HepG2 (cell line): ENCODE measurements around the gene SOX9. TPM values are rescaled to one million over a fixed set of nuclear protein-coding genes. Genes with fewer than 3 reads are reported as not detected.

Source experiments
- CBX5 ChIP-seq: sonication (generic); formaldehyde crosslinking; IDR thresholded peaks from 2 replicates; pipeline ENCODE4 v1.4.0; 2020; ENCODE audit warnings: missing genetic modification reagents, borderline replicate concordance
- GATAD2A ChIP-seq: IDR thresholded peaks from 2 replicates; pipeline ENCODE4 v1.6.1; 2016
- HNF4A ChIP-seq: sonication (generic); formaldehyde crosslinking; IDR thresholded peaks from 2 replicates; pipeline ENCODE4 v1.4.0; 2020; ENCODE audit warnings: missing genetic modification reagents
- KLF13 ChIP-seq: sonication (generic); formaldehyde crosslinking; IDR thresholded peaks from 2 replicates; pipeline ENCODE4 v1.4.0; 2020; ENCODE audit warnings: mild to moderate bottlenecking, missing genetic modification reagents
- PAWR ChIP-seq: sonication (generic); formaldehyde crosslinking; IDR thresholded peaks from 2 replicates; pipeline ENCODE4 v1.4.0; 2020; ENCODE audit warnings: missing genetic modification reagents, mild to moderate bottlenecking, borderline replicate concordance
- POGZ ChIP-seq: sonication (generic); formaldehyde crosslinking; IDR thresholded peaks from 2 replicates; pipeline ENCODE4 v1.4.0; 2020; ENCODE audit warnings: mild to moderate bottlenecking, missing genetic modification reagents
- RNF2 ChIP-seq: fragments of 450-650 bp; conservative IDR thresholded peaks from 2 replicates; pipeline ENCODE4 v1.6.1; 2016; ENCODE audit warnings: low read depth
- STAG1 ChIP-seq: sonication (generic); formaldehyde crosslinking; IDR thresholded peaks from 2 replicates; pipeline ENCODE4 v1.4.0; 2020; ENCODE audit warnings: missing genetic modification reagents
- TBL1XR1 ChIP-seq: fragments of 150-350 bp; IDR thresholded peaks from 2 replicates; pipeline ENCODE4 v1.6.1; 2014; ENCODE audit warnings: borderline replicate concordance, low read length; ENCODE audit not compliant: partially characterized antibody
- TERF1 ChIP-seq: sonication (generic); formaldehyde crosslinking; IDR thresholded peaks from 2 replicates; pipeline ENCODE4 v1.8.0; 2022; ENCODE audit warnings: mild to moderate bottlenecking, missing genetic modification reagents, moderate library complexity
- XRCC5 ChIP-seq: fragments of 200-400 bp; formaldehyde crosslinking; optimal IDR thresholded peaks from 2 replicates; pipeline ENCODE3; 2017; ENCODE audit warnings: mild to moderate bottlenecking, low read length
- ZBTB8A ChIP-seq: sonication (generic); formaldehyde crosslinking; IDR thresholded peaks from 2 replicates; pipeline ENCODE4 v1.4.0; 2020; ENCODE audit warnings: mild to moderate bottlenecking, low read depth, missing genetic modification reagents, borderline replicate concordance
- ZKSCAN8 ChIP-seq: IDR thresholded peaks from 2 replicates; pipeline ENCODE4 v1.6.1; 2016; ENCODE audit warnings: borderline replicate concordance, missing genetic modification reagents, missing compliant biosample characterization
- ZNF138 ChIP-seq: sonication (generic); formaldehyde crosslinking; IDR thresholded peaks from 2 replicates; pipeline ENCODE4 v1.5.0; 2020; ENCODE audit warnings: mild to moderate bottlenecking, low read depth, missing genetic modification reagents
- ZNF317 ChIP-seq: sonication (generic); formaldehyde crosslinking; IDR thresholded peaks from 2 replicates; pipeline ENCODE4 v1.5.0; 2020; ENCODE audit warnings: mild to moderate bottlenecking, missing genetic modification reagents
- ZNF512B ChIP-seq: sonication (generic); formaldehyde crosslinking; IDR thresholded peaks from 2 replicates; pipeline ENCODE4 v1.5.1; 2020; ENCODE audit warnings: missing genetic modification reagents, mild to moderate bottlenecking, borderline replicate concordance
- ZNF839 ChIP-seq: sonication (generic); formaldehyde crosslinking; IDR thresholded peaks from 2 replicates; pipeline ENCODE4 v1.4.0; 2020; ENCODE audit warnings: missing genetic modification reagents, mild to moderate bottlenecking, borderline replicate concordance
- polyA plus RNA-seq, 8 experiments: library from polyadenylated mRNA; depleted of rRNA in 3 of 8; stranded (reverse) in 7 of 8; unstranded in 1 of 8; fragments of >200 nt; fragmentation: Illumina TruSeq in 4 of 8; extraction: Trizol in 4 of 8; gene quantifications; 2 replicates each; pipeline versions ENCODE4 v1.2.1 to v1.2.3, GENCODE V29; 2011 to 2016; ENCODE audit warnings: low read depth in 4 of 8, missing spikeins in 1 of 8, mixed read lengths in 1 of 8; ENCODE audit not compliant: insufficient read depth in 1 of 8
- total RNA-seq, 5 experiments: library from RNA; depleted of rRNA; stranded (reverse); fragments of >200 nt; fragmentation: Illumina TruSeq; extraction: Trizol; gene quantifications; 2 replicates each; pipeline ENCODE4 v1.2.3, GENCODE V29; 2016; ENCODE audit warnings: low read depth in 1 of 5
- TF ChIP-seq, protein P1 (sequence below): IDR thresholded peaks from 2 replicates; pipeline ENCODE4 v1.6.1; 2016; ENCODE audit warnings: low read depth, control low read depth
- TF ChIP-seq, protein P2 (sequence below): sonication (generic); formaldehyde crosslinking; IDR thresholded peaks from 2 replicates; pipeline ENCODE4 v1.5.1; 2020; ENCODE audit warnings: missing genetic modification reagents, mild to moderate bottlenecking, borderline replicate concordance
- TF ChIP-seq, protein P3 (sequence below): sonication (generic); formaldehyde crosslinking; IDR thresholded peaks from 2 replicates; pipeline ENCODE4 v1.4.0; 2020; ENCODE audit warnings: missing genetic modification reagents
- TF ChIP-seq, protein P4 (sequence below): IDR thresholded peaks from 2 replicates; pipeline ENCODE4 v1.6.1; 2016; ENCODE audit warnings: missing biosample characterization, missing genetic modification reagents, low read depth

The SOX9 gene
- total and polyA plus RNA-seq, 2 of the 13 experiments (the other 11 are each of a cell fraction or from before 2014, with no cell fraction given): 16.1 to 27.6 TPM

GRCh38 chr17:72118335-72119076 lies 2.3 kb upstream of the SOX9 start (continued):
- TF ChIP-seq, protein P1, sequence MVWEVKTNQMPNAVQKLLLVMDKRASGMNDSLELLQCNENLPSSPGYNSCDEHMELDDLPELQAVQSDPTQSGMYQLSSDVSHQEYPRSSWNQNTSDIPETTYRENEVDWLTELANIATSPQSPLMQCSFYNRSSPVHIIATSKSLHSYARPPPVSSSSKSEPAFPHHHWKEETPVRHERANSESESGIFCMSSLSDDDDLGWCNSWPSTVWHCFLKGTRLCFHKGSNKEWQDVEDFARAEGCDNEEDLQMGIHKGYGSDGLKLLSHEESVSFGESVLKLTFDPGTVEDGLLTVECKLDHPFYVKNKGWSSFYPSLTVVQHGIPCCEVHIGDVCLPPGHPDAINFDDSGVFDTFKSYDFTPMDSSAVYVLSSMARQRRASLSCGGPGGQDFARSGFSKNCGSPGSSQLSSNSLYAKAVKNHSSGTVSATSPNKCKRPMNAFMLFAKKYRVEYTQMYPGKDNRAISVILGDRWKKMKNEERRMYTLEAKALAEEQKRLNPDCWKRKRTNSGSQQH: no peak
- no peak for TF ChIP-seq ZNF512B (CRISPR knock-in tag)
- no peak for TF ChIP-seq ZBTB8A (CRISPR knock-in tag)
- TF ChIP-seq PAWR (CRISPR knock-in tag): no peak
- no peak for TF ChIP-seq TBL1XR1
- TF ChIP-seq XRCC5: peak; percentile 55
- TF ChIP-seq TERF1: no peak
- TF ChIP-seq GATAD2A (CRISPR knock-in tag): peak; percentile 16; the same call in 1 of the 2 replicates
- no peak for TF ChIP-seq ZNF839 (CRISPR knock-in tag)
- no peak for TF ChIP-seq KLF13 (CRISPR knock-in tag)
- TF ChIP-seq RNF2: no peak
- TF ChIP-seq, protein P2, sequence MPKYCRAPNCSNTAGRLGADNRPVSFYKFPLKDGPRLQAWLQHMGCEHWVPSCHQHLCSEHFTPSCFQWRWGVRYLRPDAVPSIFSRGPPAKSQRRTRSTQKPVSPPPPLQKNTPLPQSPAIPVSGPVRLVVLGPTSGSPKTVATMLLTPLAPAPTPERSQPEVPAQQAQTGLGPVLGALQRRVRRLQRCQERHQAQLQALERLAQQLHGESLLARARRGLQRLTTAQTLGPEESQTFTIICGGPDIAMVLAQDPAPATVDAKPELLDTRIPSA: no peak
- 0 out of 2 replicates have a peak, but pooled peaks have one; percentile 16 for TF ChIP-seq CBX5 (CRISPR knock-in tag)
- TF ChIP-seq, protein P3, sequence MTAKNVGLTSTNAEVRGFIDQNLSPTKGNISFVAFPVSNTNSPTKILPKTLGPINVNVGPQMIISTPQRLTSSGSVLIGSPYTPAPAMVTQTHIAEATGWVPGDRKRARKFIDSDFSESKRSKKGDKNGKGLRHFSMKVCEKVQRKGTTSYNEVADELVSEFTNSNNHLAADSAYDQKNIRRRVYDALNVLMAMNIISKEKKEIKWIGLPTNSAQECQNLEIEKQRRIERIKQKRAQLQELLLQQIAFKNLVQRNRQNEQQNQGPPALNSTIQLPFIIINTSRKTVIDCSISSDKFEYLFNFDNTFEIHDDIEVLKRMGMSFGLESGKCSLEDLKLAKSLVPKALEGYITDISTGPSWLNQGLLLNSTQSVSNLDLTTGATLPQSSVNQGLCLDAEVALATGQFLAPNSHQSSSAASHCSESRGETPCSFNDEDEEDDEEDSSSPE (CRISPR knock-in tag): no peak
- TF ChIP-seq ZNF138: no peak
- no peak for TF ChIP-seq HNF4A (CRISPR knock-in tag)
- no peak for TF ChIP-seq ZNF317 (CRISPR knock-in tag)
- no peak for TF ChIP-seq POGZ (CRISPR knock-in tag)
- peak; percentile 93 for TF ChIP-seq STAG1 (CRISPR knock-in tag)
- TF ChIP-seq, protein P4, sequence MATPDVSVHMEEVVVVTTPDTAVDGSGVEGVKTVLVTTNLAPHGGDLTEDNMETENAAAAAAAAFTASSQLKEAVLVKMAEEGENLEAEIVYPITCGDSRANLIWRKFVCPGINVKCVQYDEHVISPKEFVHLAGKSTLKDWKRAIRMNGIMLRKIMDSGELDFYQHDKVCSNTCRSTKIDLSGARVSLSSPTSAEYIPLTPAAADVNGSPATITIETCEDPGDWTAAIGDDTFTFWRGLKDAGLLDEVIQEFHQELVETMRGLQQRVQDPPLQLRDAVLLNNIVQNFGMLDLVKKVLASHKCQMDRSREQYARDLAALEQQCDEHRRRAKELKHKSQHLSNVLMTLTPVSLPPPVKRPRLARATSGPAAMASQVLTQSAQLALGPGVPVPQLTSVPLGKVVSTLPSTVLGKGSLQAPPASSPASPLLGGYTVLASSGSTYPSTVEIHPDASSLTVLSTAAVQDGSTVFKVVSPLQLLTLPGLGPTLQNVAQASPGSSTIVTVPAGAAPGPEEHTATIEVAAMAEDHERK (CRISPR knock-in tag): no peak
- no peak for TF ChIP-seq ZKSCAN8 (CRISPR knock-in tag)
